ENCODE results near the gene LGMN. TPM values are rescaled to one million over a fixed set of nuclear protein-coding genes. Genes with fewer than 3 reads are reported as not detected.

The LGMN gene
- total and polyA plus RNA-seq, 2 of the 13 experiments (the other 11 are each of a cell fraction or from before 2014, with no cell fraction given), result 28.9 to 76.4 TPM

- TF ChIP-seq RNF219 (CRISPR knock-in tag; IDR thresholded peaks at IDR 0.05) (no peak), ZFP41 (CRISPR knock-in tag; IDR thresholded peaks at IDR 0.05; ENCODE audit: borderline replicate concordance) (peak; percentile 49), ZNF816 (CRISPR knock-in tag; IDR thresholded peaks at IDR 0.05; ENCODE audit: borderline replicate concordance) (no peak; the same call in 1 of the 2 replicates), AHDC1 (CRISPR knock-in tag; IDR thresholded peaks at IDR 0.05; ENCODE audit: borderline replicate concordance) (0 out of 2 replicates have a peak, but pooled peaks have one; percentile 32), SP1 (IDR thresholded peaks at IDR 0.05) (peak; percentile 49; the same call in 1 of the 2 replicates), SP1 (CRISPR knock-in tag; IDR thresholded peaks at IDR 0.05) (peak; percentile 99), ZNF260 (CRISPR knock-in tag; IDR thresholded peaks at IDR 0.05; ENCODE audit: borderline replicate concordance, low read depth) (no peak), HNRNPH1 (optimal IDR thresholded peaks at IDR 0.05; ENCODE audit: low read depth, low read length) (no peak), SMARCE1 (IDR thresholded peaks at IDR 0.05; ENCODE audit: borderline replicate concordance) (no peak), AKAP8 (CRISPR knock-in tag; IDR thresholded peaks at IDR 0.05) (peak; percentile 78), AKNA (CRISPR knock-in tag; IDR thresholded peaks at IDR 0.05; ENCODE audit: borderline replicate concordance) (no peak), SAP130 (CRISPR knock-in tag; IDR thresholded peaks at IDR 0.05; ENCODE audit: low read depth) (peak; percentile 95), ZBTB25 (CRISPR knock-in tag; IDR thresholded peaks at IDR 0.05) (peak; percentile 94)
Observed at GRCh38 chr14:92793709-92794546, 45.5 kb upstream of the LGMN start, which contains the start of gene GOLGA5 (continued).
